H1 (cell line): ENCODE measurements around the gene TNFRSF18. TPM values are rescaled to one million over a fixed set of nuclear protein-coding genes. Genes with fewer than 3 reads are reported as not detected.

ENCODE experiments used
- CTCF ChIA-PET: fragments of 300-600 bp; sonication (Branson Sonifier 250); formaldehyde crosslinking; loops from one replicate; lab custom pipeline; 2021; ENCODE audit not compliant: partially characterized antibody; lab: Charles Lee
- POLR2A ChIA-PET: fragments of 300-600 bp; sonication (Branson Sonifier 250); formaldehyde crosslinking; loops from one replicate; lab custom pipeline; 2021; ENCODE audit warnings: inconsistent platforms; ENCODE audit not compliant: partially characterized antibody; lab: Charles Lee
- DNase-seq, 2 experiments: peaks; one replicate each; pipeline versions ENCODE4 v3.0.0 to v3.0.0-alpha.2; 2010 to 2022; ENCODE audit warnings: low spot score in 2 of 2, low read depth in 1 of 2, mixed read lengths in 1 of 2
- FAIRE-seq: peaks from 2 replicates; lab custom pipeline; 2011; peaks lifted over from hg19 to GRCh38; lab: Jason Lieb, UNC
- H2AFZ ChIP-seq: 2 replicates; pipeline ENCODE4 v1.8.1; 2012; ENCODE audit warnings: low read length, inconsistent platforms
- H2AK5ac ChIP-seq: 2 replicates; pipeline ENCODE4 v1.6.1; 2013; ENCODE audit warnings: low read depth, low read length
- H2BK120ac ChIP-seq: replicated peaks from 2 replicates; pipeline ENCODE3; 2013; ENCODE audit warnings: low read depth, low read length, inconsistent platforms
- H2BK12ac ChIP-seq: 2 replicates; pipeline ENCODE4 v1.6.1; 2013; ENCODE audit warnings: low read depth, low read length
- H2BK15ac ChIP-seq: 2 replicates; pipeline ENCODE4 v1.6.1; 2013; ENCODE audit warnings: low read length
- H2BK20ac ChIP-seq: 2 replicates; pipeline ENCODE4 v1.6.1; 2013; ENCODE audit warnings: low read length
- H2BK5ac ChIP-seq: 2 replicates; pipeline ENCODE4 v1.6.1; 2013; ENCODE audit warnings: low read depth, low read length
- H3K14ac ChIP-seq: 2 replicates; pipeline ENCODE4 v1.6.1; 2013; ENCODE audit warnings: inconsistent platforms; ENCODE audit not compliant: insufficient read length
- H3K18ac ChIP-seq: 2 replicates; pipeline ENCODE4 v1.6.1; 2013; ENCODE audit warnings: low read length; ENCODE audit errors: extremely low read depth
- H3K23ac ChIP-seq: 2 replicates; pipeline ENCODE4 v1.6.1; 2013; ENCODE audit warnings: inconsistent platforms; ENCODE audit not compliant: insufficient read length
- H3K23me2 ChIP-seq: 2 replicates; pipeline ENCODE4 v1.6.1; 2013; ENCODE audit warnings: low read depth, low read length
- H3K27ac ChIP-seq: 2 replicates; pipeline ENCODE4 v1.6.1; 2011; ENCODE audit warnings: low read depth, low read length, inconsistent platforms
- H3K27me3 ChIP-seq, 4 experiments: replicated peaks in 1 of 4; 1 replicate in 1 of 4; 2 replicates in 3 of 4; pipeline versions ENCODE4 v1.6.1 to v1.8.1; 2011 to 2013; ENCODE audit warnings: low read length in 3 of 4, mild to moderate bottlenecking in 3 of 4, inconsistent platforms in 2 of 4, mixed read lengths in 2 of 4, moderate library complexity in 1 of 4; ENCODE audit not compliant: control insufficient read depth in 3 of 4, insufficient read depth in 3 of 4; ENCODE audit errors: extremely low read depth in 1 of 4
- H3K36me3 ChIP-seq, 4 experiments: 2 replicates each; pipeline versions ENCODE4 v1.6.1 to v1.8.1; 2011 to 2013; ENCODE audit warnings: mild to moderate bottlenecking in 4 of 4, low read length in 3 of 4, moderate library complexity in 2 of 4, control low read depth in 1 of 4, inconsistent platforms in 1 of 4; ENCODE audit not compliant: insufficient read depth in 4 of 4, control insufficient read depth in 2 of 4
- H3K4ac ChIP-seq: replicated peaks from 2 replicates; pipeline ENCODE3; 2013; ENCODE audit warnings: low read length, low read depth, mixed read lengths, inconsistent platforms; ENCODE audit not compliant: insufficient read length
- H3K4me1 ChIP-seq, 4 experiments: replicated peaks in 1 of 4; 1 replicate in 1 of 4; 2 replicates in 3 of 4; pipeline versions ENCODE4 v1.6.1 to v1.8.1; 2011 to 2013; ENCODE audit warnings: low read length in 3 of 4, inconsistent platforms in 2 of 4, mixed read lengths in 1 of 4; ENCODE audit not compliant: insufficient read depth in 4 of 4, control insufficient read depth in 3 of 4
- H3K4me2 ChIP-seq, 2 experiments: 2 replicates each; pipeline versions ENCODE4 v1.6.1 to v1.8.1; 2011 to 2013; ENCODE audit warnings: low read depth in 2 of 2, low read length in 2 of 2, control low read depth in 1 of 2, inconsistent platforms in 1 of 2, mild to moderate bottlenecking in 1 of 2; ENCODE audit not compliant: insufficient read depth in 1 of 2
- H3K4me3 ChIP-seq, 4 experiments: fragments of 200-600, 300-600 bp in 1 of 4; sonication (generic), shearing (Covaris generic), sonication (Bioruptor Twin) in 1 of 4; 2 replicates each; pipeline versions ENCODE4 v1.5.1 to v1.8.1; 2011 to 2016; ENCODE audit warnings: low read length in 4 of 4, low read depth in 3 of 4, control low read depth in 2 of 4, inconsistent platforms in 2 of 4, mild to moderate bottlenecking in 2 of 4, mixed read lengths in 1 of 4, moderate library complexity in 1 of 4; ENCODE audit not compliant: insufficient read depth in 2 of 4; ENCODE audit errors: extremely low read depth in 1 of 4
- H3K56ac ChIP-seq: replicated peaks from 2 replicates; pipeline ENCODE3; 2013; ENCODE audit warnings: low read depth, mild to moderate bottlenecking, mixed read lengths, low read length, inconsistent platforms; ENCODE audit not compliant: insufficient read length
- H3K79me1 ChIP-seq: 2 replicates; pipeline ENCODE4 v1.6.1; 2013; ENCODE audit warnings: low read depth, low read length, control low read depth
- H3K79me2 ChIP-seq, 2 experiments: 2 replicates each; pipeline versions ENCODE4 v1.6.1 to v1.8.1; 2012 to 2013; ENCODE audit warnings: low read length in 2 of 2, mild to moderate bottlenecking in 2 of 2, inconsistent platforms in 1 of 2; ENCODE audit not compliant: insufficient read depth in 2 of 2, control insufficient read depth in 1 of 2
- H3K9ac ChIP-seq, 4 experiments: replicated peaks in 1 of 4; 1 replicate in 1 of 4; 2 replicates in 3 of 4; pipeline versions ENCODE4 v1.6.1 to v1.8.1; 2011 to 2013; ENCODE audit warnings: low read depth in 3 of 4, low read length in 3 of 4, control low read depth in 2 of 4, mild to moderate bottlenecking in 2 of 4, moderate library complexity in 2 of 4, inconsistent platforms in 1 of 4; ENCODE audit errors: extremely low read depth in 1 of 4
- H3K9me3 ChIP-seq, 2 experiments: 2 replicates each; pipeline versions ENCODE4 v1.6.1 to v1.8.1; 2012 to 2013; ENCODE audit warnings: mild to moderate bottlenecking in 2 of 2, moderate library complexity in 2 of 2, control low read depth in 1 of 2, inconsistent platforms in 1 of 2, low read depth in 1 of 2, low read length in 1 of 2, mixed read lengths in 1 of 2; ENCODE audit not compliant: insufficient read depth in 2 of 2
- H4K20me1 ChIP-seq, 2 experiments: replicated peaks in 1 of 2; 2 replicates each; pipeline versions ENCODE3 to v1.8.1; 2011 to 2013; ENCODE audit warnings: inconsistent platforms in 2 of 2, low read length in 2 of 2, mild to moderate bottlenecking in 1 of 2; ENCODE audit not compliant: insufficient read depth in 2 of 2, control insufficient read depth in 1 of 2
- H4K5ac ChIP-seq: 2 replicates; pipeline ENCODE4 v1.6.1; 2013; ENCODE audit warnings: low read length, low read depth, mixed read lengths, inconsistent platforms; ENCODE audit not compliant: insufficient read length
- H4K8ac ChIP-seq: 2 replicates; pipeline ENCODE4 v1.8.0; 2013; ENCODE audit warnings: mild to moderate bottlenecking, moderate library complexity, low read length, inconsistent platforms; ENCODE audit not compliant: insufficient read depth; ENCODE audit errors: extremely low read depth
- H4K91ac ChIP-seq: replicated peaks from 2 replicates; pipeline ENCODE3; 2013; ENCODE audit warnings: low read length, mixed read lengths, inconsistent platforms; ENCODE audit not compliant: insufficient read length
- ASH2L ChIP-seq: fragments of 200-600, 300-600 bp; sonication (generic); IDR thresholded peaks from one replicate; pipeline ENCODE4 v1.7.1; 2017; ENCODE audit warnings: low read length
- KDM1A ChIP-seq: fragments of 200-600, 300-600 bp; sonication (generic); IDR thresholded peaks from 2 replicates; pipeline ENCODE4 v1.7.1; 2016; ENCODE audit warnings: mild to moderate bottlenecking, low read length, borderline replicate concordance
- KDM4A ChIP-seq: IDR thresholded peaks from one replicate; pipeline ENCODE4 v1.7.1; 2012; ENCODE audit warnings: low read depth, mild to moderate bottlenecking, moderate library complexity, low read length, inconsistent platforms; ENCODE audit not compliant: severe bottlenecking
- SIN3A ChIP-seq, 2 experiments: IDR thresholded peaks in 1 of 2; conservative IDR thresholded peaks in 1 of 2; 2 replicates each; pipeline ENCODE4 v1.6.1; 2011 to 2012; ENCODE audit warnings: low read length in 2 of 2, improper control_type of control experiment in 1 of 2, low read depth in 1 of 2, mild to moderate bottlenecking in 1 of 2
- SIX5 ChIP-seq: IDR thresholded peaks from 2 replicates; pipeline ENCODE4 v1.6.1; 2011; ENCODE audit warnings: mild to moderate bottlenecking, low read depth, low read length
- WGBS, 2 experiments: shearing (Covaris generic) in 1 of 2; methylation state at CpG; one replicate each; pipeline versions ENCODE4 v1.1.6 to v1.1.7; 2013 to 2015; ENCODE audit warnings: low lambda C conversion rate in 2 of 2, mixed read lengths in 2 of 2, inconsistent platforms in 1 of 2, low coverage in 1 of 2, missing lambda C conversion rate in 1 of 2; ENCODE audit not compliant: insufficient replicate concordance in 2 of 2, insufficient coverage in 1 of 2, insufficient read length in 1 of 2; ENCODE audit errors: extremely low coverage in 1 of 2, missing lambda C conversion rate in 1 of 2; 5-methylcytosine and 5-hydroxymethylcytosine counted together
- polyA plus RNA-seq, 7 experiments: library from polyadenylated mRNA; depleted of rRNA in 3 of 7; stranded (reverse) in 5 of 7; unstranded in 2 of 7; fragments of >200 nt in 5 of 7; fragments of 200-250 nt in 2 of 7; gene quantifications; 1 replicate in 5 of 7; 2 replicates in 1 of 7; 4 replicates in 1 of 7; pipeline versions ENCODE4 v1.2.1 to v1.2.3, GENCODE V29; 2011 to 2013; ENCODE audit warnings: missing spikeins in 2 of 7, mixed read lengths in 2 of 7
- total RNA-seq: library from RNA; stranded (reverse); fragmentation: NEBNext Ultra II Directional; extraction: Animal tissue kit (Norgen Biotek cat#: 25700); gene quantifications from 2 replicates; pipeline ENCODE4 v1.2.1, GENCODE V29; 2021

The TNFRSF18 gene
- total and polyA plus RNA-seq, 2 of the 8 experiments (the other 6 are each of a cell fraction or from before 2014, with no cell fraction given): 1.5 to 2.5 TPM

DNA sequence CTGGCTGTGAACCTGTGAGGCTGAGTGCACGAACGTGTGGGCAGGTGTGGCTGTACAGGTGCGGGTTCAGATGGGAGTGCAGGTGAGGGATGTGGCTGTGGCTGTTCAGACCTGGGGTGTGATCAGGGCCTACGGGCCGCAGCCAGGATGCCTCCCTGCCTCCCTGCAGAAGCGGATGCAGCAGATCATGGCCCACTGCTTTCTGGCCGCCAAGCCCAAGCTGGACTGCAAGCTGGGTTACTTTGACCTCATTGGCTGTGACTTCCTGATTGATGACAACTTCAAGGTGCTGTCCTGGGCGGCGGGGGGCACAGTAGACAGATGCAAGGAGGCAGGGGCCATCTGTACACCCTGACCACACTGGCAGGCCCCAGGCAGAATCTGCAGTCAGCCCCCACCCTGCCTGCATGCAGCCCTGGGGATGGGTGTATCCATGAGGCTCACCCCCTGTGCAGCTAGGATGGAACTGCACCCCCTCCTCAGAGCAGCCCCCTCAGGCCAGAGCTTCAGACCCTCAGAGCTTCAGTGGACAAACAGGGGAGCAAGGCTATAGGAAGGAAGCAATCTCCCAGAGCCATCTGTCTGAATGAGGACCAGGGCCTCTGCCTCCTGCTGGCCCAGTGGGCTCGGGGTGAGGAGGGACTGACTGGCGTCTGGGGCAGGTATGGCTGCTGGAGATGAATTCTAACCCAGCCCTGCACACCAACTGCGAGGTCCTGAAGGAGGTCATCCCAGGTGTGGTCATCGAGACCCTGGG, 9.8 kb downstream of the TNFRSF18 start:
- 90% methylated on average over 11 of the region's 13 CpGs; no CpG with 5 or more reads in 1 of the 2 experiments for WGBS, 2 experiments
- Histone ChIP-seq H3K4me3 (no peak overlapping the region), H3K36me3 (no peaks in the 10 kb centered on the region), H3K56ac (no peak overlapping the region), H2AK5ac (no peak overlapping the region), H4K8ac (no peak overlapping the region), H2AFZ (no peak overlapping the region), H3K27ac (no peak overlapping the region), H4K20me1 (no peaks in the 10 kb centered on the region), H3K4me1 (peaks cover 0 to 4% (median under 1%) of the 10 kb centered on the region in 4 experiments; a peak in 4 of 7 replicates), H3K18ac (no peak overlapping the region), H3K79me2 (no peaks in the 10 kb centered on the region), H3K27me3 (peaks cover 0 to 3% (median 1%) of the 10 kb centered on the region in 4 experiments; a peak in 4 of 7 replicates), H3K9ac (no peak overlapping the region), H3K79me1 (no peaks in the 10 kb centered on the region), H3K4ac (no peak overlapping the region), H2BK5ac (no peak overlapping the region), H3K23ac (no peak overlapping the region), H2BK20ac (no peak overlapping the region), H2BK120ac (no peak overlapping the region)
- ChIA-PET POLR2A (no interaction called here), CTCF (interaction anchor here (1.2 to 3.5 kb wide), 3 partner anchors 74 to 213 kb away, joined by 3 to 14 read pairs (median 3); no protein-coding TSS in a partner anchor)
- FAIRE-seq: no peak
- no peak for DNase-seq
- TF ChIP-seq KDM4A (no peak), SIN3A (conservative IDR thresholded peaks at IDR 0.05 in 1 of 2, IDR thresholded peaks at IDR 0.05 in 1 of 2; ENCODE audit: low read depth in 1 of 2, low read length in 2 of 2) (no peak), ASH2L (no peak), SIX5 (no peak), KDM1A (no peak)
- TF ChIP-seq, all 59 proteins: peak for 0
- Histone ChIP-seq H4K91ac (no peak overlapping the region), H3K9me3 (peaks cover 3 to 9% of the 10 kb centered on the region in 2 experiments; a peak in 3 of 4 replicates), H3K4me2 (no peak overlapping the region), H3K23me2 (no peaks in the 10 kb centered on the region; the same call in 1 of the 2 replicates), H2BK15ac (0 out of 2 replicates have a peak overlapping the region, but pooled peaks have one; percentile 40), H4K5ac (no peak overlapping the region), H2BK12ac (no peak overlapping the region), H3K14ac (no peak overlapping the region)
